Measurements from ENCODE around the gene CDON. TPM values are rescaled to one million over a fixed set of nuclear protein-coding genes. Genes with fewer than 3 reads are reported as not detected.

Gene CDON
- total and polyA plus RNA-seq, 8 donors, result 0.31 to 80.8 (median 21.2) TPM

- peaks cover 0 to 31% (median 16%) of the 10 kb centered on the region in 4 donors for H3K4me1 ChIP-seq
- no peak overlapping the region for H3K27ac ChIP-seq
- 81 to 86% (median 85%) methylated on average over 5 of the region's 5 CpGs for WGBS, 5 donors
Measured at GRCh38 chr11:126046570-126047195, 16.0 kb downstream of the CDON start.

DNA sequence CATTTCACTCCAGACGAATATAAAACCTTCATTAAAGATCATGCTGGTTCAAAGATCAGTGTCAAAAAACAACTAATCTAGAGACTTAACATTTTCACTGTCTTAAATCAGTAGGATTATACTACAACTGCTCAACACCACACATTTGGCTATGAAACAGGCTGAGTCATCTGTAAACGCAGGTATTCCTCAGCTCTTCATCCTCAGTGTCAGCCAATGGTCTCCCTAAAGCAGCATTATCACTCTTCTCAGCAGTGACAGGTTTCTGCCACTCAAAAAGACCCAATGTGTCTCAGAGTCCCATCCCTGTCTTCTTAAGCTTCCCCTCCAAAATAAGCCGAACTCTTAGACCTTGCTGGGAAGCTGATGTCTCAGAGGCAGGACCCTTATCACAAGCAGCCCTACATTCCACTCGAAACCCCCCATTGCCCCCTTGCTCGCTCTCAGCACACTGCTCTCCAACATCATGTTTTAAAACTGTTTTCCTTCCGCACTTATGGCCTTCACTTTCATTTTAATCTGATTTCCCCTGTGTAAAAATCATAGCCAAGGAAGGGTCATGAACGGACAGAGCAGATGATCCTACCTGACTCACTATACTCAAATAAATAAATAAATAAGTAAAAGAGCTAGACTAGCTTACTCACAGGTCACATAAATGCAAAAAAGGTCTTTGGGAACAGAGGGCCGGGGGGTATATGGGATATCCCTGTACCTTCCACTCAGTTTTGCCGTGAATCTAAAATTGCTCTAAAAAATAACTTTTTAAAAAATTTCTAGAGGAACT lies 23.0 kb downstream of the CDON start:
- no peak for DNase-seq
- TF ChIP-seq POLR2A (IDR thresholded peaks at IDR 0.05), result no peak
- Histone ChIP-seq H3K4me1 (peaks cover 0 to 12% (median 6%) of the 10 kb centered on the region in 4 donors), H3K27me3 (no peaks in the 10 kb centered on the region), H3K9me3 (no peaks in the 10 kb centered on the region), H3K36me3 (no peaks in the 10 kb centered on the region), H3K4me3 (no peak overlapping the region), H3K27ac (no peak overlapping the region)
- 81 to 91% (median 86%) methylated on average over 9 of the region's 9 CpGs for WGBS, 5 donors
- intact Hi-C loops (cut with DNase I; ENCODE audit: low total_unique reads), result no loop called here

More at GRCh38 chr11:126046570-126047195, 16.0 kb downstream of the CDON start:
- DNase-seq, result no peak
- Histone ChIP-seq H3K27me3 (no peaks in the 10 kb centered on the region), H3K9me3 (no peaks in the 10 kb centered on the region), H3K36me3 (peaks cover 0 to 4% (median 0%) of the 10 kb centered on the region in 4 donors), H3K4me3 (no peak overlapping the region)
- TF ChIP-seq EP300 (IDR thresholded peaks at IDR 0.05) (no peak), POLR2AphosphoS5 (IDR thresholded peaks at IDR 0.05) (no peak), POLR2A (IDR thresholded peaks at IDR 0.05) (no peak)
- TF ChIP-seq, protein P1, sequence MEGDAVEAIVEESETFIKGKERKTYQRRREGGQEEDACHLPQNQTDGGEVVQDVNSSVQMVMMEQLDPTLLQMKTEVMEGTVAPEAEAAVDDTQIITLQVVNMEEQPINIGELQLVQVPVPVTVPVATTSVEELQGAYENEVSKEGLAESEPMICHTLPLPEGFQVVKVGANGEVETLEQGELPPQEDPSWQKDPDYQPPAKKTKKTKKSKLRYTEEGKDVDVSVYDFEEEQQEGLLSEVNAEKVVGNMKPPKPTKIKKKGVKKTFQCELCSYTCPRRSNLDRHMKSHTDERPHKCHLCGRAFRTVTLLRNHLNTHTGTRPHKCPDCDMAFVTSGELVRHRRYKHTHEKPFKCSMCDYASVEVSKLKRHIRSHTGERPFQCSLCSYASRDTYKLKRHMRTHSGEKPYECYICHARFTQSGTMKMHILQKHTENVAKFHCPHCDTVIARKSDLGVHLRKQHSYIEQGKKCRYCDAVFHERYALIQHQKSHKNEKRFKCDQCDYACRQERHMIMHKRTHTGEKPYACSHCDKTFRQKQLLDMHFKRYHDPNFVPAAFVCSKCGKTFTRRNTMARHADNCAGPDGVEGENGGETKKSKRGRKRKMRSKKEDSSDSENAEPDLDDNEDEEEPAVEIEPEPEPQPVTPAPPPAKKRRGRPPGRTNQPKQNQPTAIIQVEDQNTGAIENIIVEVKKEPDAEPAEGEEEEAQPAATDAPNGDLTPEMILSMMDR (IDR thresholded peaks at IDR 0.05), result no peak
- intact Hi-C loops (cut with DNase I; ENCODE audit: low total_unique reads), result no loop called here

GRCh38 chr11:126035718-126036117 lies 26.9 kb downstream of the CDON start:
- no peak overlapping the region for H3K4me3 ChIP-seq
- WGBS, 5 donors, result 39 to 69% (median 56%) methylated on average over 5 of the region's 5 CpGs
- H3K4me1 ChIP-seq, result peaks cover 0 to 20% (median 9%) of the 10 kb centered on the region in 4 donors
- no peaks in the 10 kb centered on the region for H3K36me3 ChIP-seq
- intact Hi-C loops (cut with DNase I; ENCODE audit: low total_unique reads), result no loop called here
- H3K27me3 ChIP-seq, result peaks cover 0 to 7% (median 0%) of the 10 kb centered on the region in 3 donors
- DNase-seq, result no peak
- no peak overlapping the region for H3K27ac ChIP-seq
- TF ChIP-seq EP300 (IDR thresholded peaks at IDR 0.05) (no peak), POLR2A (IDR thresholded peaks at IDR 0.05) (no peak), POLR2AphosphoS5 (IDR thresholded peaks at IDR 0.05) (no peak)
- TF ChIP-seq, protein P1 (IDR thresholded peaks at IDR 0.05), result no peak
- no peaks in the 10 kb centered on the region for H3K9me3 ChIP-seq

GRCh38 chr11:126034933-126035425 lies 27.7 kb downstream of the CDON start:
- H3K9me3 ChIP-seq, result no peaks in the 10 kb centered on the region
- no peak for TF ChIP-seq POLR2A (IDR thresholded peaks at IDR 0.05)
- TF ChIP-seq, protein P1 (IDR thresholded peaks at IDR 0.05), result no peak
- no peak for TF ChIP-seq POLR2AphosphoS5 (IDR thresholded peaks at IDR 0.05)
- no peak for TF ChIP-seq EP300 (IDR thresholded peaks at IDR 0.05)
- no peak for DNase-seq
- no peak overlapping the region for H3K4me3 ChIP-seq
- peaks cover 0 to 7% (median 0%) of the 10 kb centered on the region in 3 donors for H3K27me3 ChIP-seq
- no peaks in the 10 kb centered on the region for H3K36me3 ChIP-seq
- H3K4me1 ChIP-seq, result peaks cover 0 to 20% (median 9%) of the 10 kb centered on the region in 4 donors
- H3K27ac ChIP-seq, result peak overlapping the region in 1 of 5 donors; percentile 34
- 44 to 54% (median 49%) methylated on average over 5 of the region's 5 CpGs for WGBS, 5 donors
- intact Hi-C loops (cut with DNase I; ENCODE audit: low total_unique reads), result no loop called here
